ENCODE measurements around the gene MAGI2. TPM values are rescaled to one million over a fixed set of nuclear protein-coding genes. Genes with fewer than 3 reads are reported as not detected.

Gene MAGI2
- total RNA-seq, 4 donors from 2014 or later = 0.23 to 5.5 (median 0.45) TPM

- H3K27me3 ChIP-seq = no peaks in the 10 kb centered on the region
- H3K4me3 ChIP-seq = no peak overlapping the region
- 78 to 85% methylated on average over 7 of the region's 7 CpGs for WGBS, 2 donors
- TF ChIP-seq CTCF (IDR thresholded peaks at IDR 0.05) (no peak), POLR2A (IDR thresholded peaks at IDR 0.05) (no peak)
- H3K9me3 ChIP-seq = no peaks in the 10 kb centered on the region
- intact Hi-C loops (cut with DNase I) = no loop called here
- no peak for DNase-seq
- no peaks in the 10 kb centered on the region for H3K4me1 ChIP-seq
- no peak overlapping the region for H3K27ac ChIP-seq
- H3K36me3 ChIP-seq = no peaks in the 10 kb centered on the region
Observed at GRCh38 chr7:78203042-78203720, 1250.3 kb downstream of the MAGI2 start.

GRCh38 chr7:78198756-78199155 is 1254.7 kb downstream of the MAGI2 start:
- Histone ChIP-seq H3K9me3 (no peaks in the 10 kb centered on the region), H3K27ac (no peak overlapping the region), H3K27me3 (no peaks in the 10 kb centered on the region), H3K4me1 (no peaks in the 10 kb centered on the region), H3K36me3 (no peaks in the 10 kb centered on the region), H3K4me3 (no peak overlapping the region)
- WGBS, 2 donors = 83 to 93% methylated on average over 3 of the region's 3 CpGs
- no peak for TF ChIP-seq CTCF (IDR thresholded peaks at IDR 0.05)
- TF ChIP-seq POLR2A (IDR thresholded peaks at IDR 0.05) = no peak
- no peak for DNase-seq
- intact Hi-C loops (cut with DNase I) = no loop called here

- intact Hi-C loops (cut with DNase I) = no loop called here
- Histone ChIP-seq H3K27ac (no peak overlapping the region), H3K36me3 (no peaks in the 10 kb centered on the region), H3K9me3 (no peaks in the 10 kb centered on the region), H3K4me1 (no peaks in the 10 kb centered on the region), H3K4me3 (no peak overlapping the region), H3K27me3 (no peaks in the 10 kb centered on the region)
- WGBS, 2 donors = 67 to 82% methylated on average over 1 of the region's 1 CpG
- no peak for DNase-seq
- TF ChIP-seq CTCF (IDR thresholded peaks at IDR 0.05) (no peak), POLR2A (IDR thresholded peaks at IDR 0.05) (no peak)
Observed at GRCh38 chr7:78197447-78197846, 1256.0 kb downstream of the MAGI2 start.

- 84 to 85% methylated on average over 6 of the region's 6 CpGs for WGBS, 2 donors
- no peak for DNase-seq
- H3K27me3 ChIP-seq = no peaks in the 10 kb centered on the region
- no peaks in the 10 kb centered on the region for H3K36me3 ChIP-seq
- TF ChIP-seq POLR2A (IDR thresholded peaks at IDR 0.05) (no peak), CTCF (IDR thresholded peaks at IDR 0.05) (no peak)
- no peak overlapping the region for H3K4me3 ChIP-seq
- H3K4me1 ChIP-seq = no peaks in the 10 kb centered on the region
- intact Hi-C loops (cut with DNase I) = no loop called here
- no peaks in the 10 kb centered on the region for H3K9me3 ChIP-seq
- no peak overlapping the region for H3K27ac ChIP-seq
Observed at GRCh38 chr7:78195281-78195680, 1258.2 kb downstream of the MAGI2 start.

GRCh38 chr7:78194611-78195010 is 1258.9 kb downstream of the MAGI2 start:
- H3K4me3 ChIP-seq = no peak overlapping the region
- 57 to 67% methylated on average over 6 of the region's 6 CpGs for WGBS, 2 donors
- TF ChIP-seq CTCF (IDR thresholded peaks at IDR 0.05) (no peak), POLR2A (IDR thresholded peaks at IDR 0.05) (no peak)
- H3K27me3 ChIP-seq = no peaks in the 10 kb centered on the region
- no peaks in the 10 kb centered on the region for H3K9me3 ChIP-seq
- no peak for DNase-seq
- H3K36me3 ChIP-seq = no peaks in the 10 kb centered on the region
- no peaks in the 10 kb centered on the region for H3K4me1 ChIP-seq
- intact Hi-C loops (cut with DNase I) = no loop called here
- H3K27ac ChIP-seq = no peak overlapping the region

Data from esophagus squamous epithelium (tissue), 5 donors.